ACC112 (cell line): ENCODE results near the gene FOXP3.

ENCODE experiments used
- H2AFZ ChIP-seq: fragments of 200-600 bp; sonication (generic); one replicate; pipeline ENCODE4 v1.6.0; 2017; ENCODE audit warnings: antibody characterized with exemption, low read length; ENCODE audit not compliant: unreplicated experiment
- H3K27ac ChIP-seq: fragments of 200-600 bp; sonication (generic); 2 replicates; pipeline ENCODE4 v1.5.1; 2014; ENCODE audit warnings: low read depth, mild to moderate bottlenecking, antibody characterized with exemption, low read length, moderate library complexity
- H3K27me3 ChIP-seq: fragments of 200-600 bp; sonication (generic); 2 replicates; pipeline ENCODE4 v1.6.1; 2014; ENCODE audit warnings: mild to moderate bottlenecking, antibody characterized with exemption, low read length, moderate library complexity, mixed read lengths; ENCODE audit not compliant: insufficient read depth
- H3K36me3 ChIP-seq: fragments of 200-600 bp; sonication (generic); 2 replicates; pipeline ENCODE4 v1.6.1; 2016; ENCODE audit warnings: mild to moderate bottlenecking, antibody characterized with exemption, low read length, moderate library complexity, mixed read lengths; ENCODE audit not compliant: insufficient read depth
- H3K4me1 ChIP-seq: fragments of 200-600 bp; sonication (generic); one replicate; pipeline ENCODE4 v1.6.1; 2016; ENCODE audit warnings: low read length, mixed read lengths; ENCODE audit not compliant: insufficient read depth, unreplicated experiment, control insufficient read depth
- H3K4me3 ChIP-seq: fragments of 200-600 bp; sonication (generic); 2 replicates; pipeline ENCODE4 v1.5.1; 2014; ENCODE audit warnings: mild to moderate bottlenecking, low read depth, low read length
- H3K79me2 ChIP-seq: fragments of 200-600 bp; sonication (generic); one replicate; pipeline ENCODE4 v1.6.0; 2016; ENCODE audit warnings: low read length; ENCODE audit not compliant: control insufficient read depth, unreplicated experiment, insufficient read depth

FOXP3 gene

GRCh38 chrX:49203536-49203935 lies 61.0 kb downstream of the FOXP3 start:
- no peaks in the 10 kb centered on the region for H3K36me3 ChIP-seq
- H2AFZ ChIP-seq = no peak overlapping the region
- no peaks in the 10 kb centered on the region for H3K79me2 ChIP-seq
- peaks cover 3% of the 10 kb centered on the region for H3K4me1 ChIP-seq
- H3K27me3 ChIP-seq = peaks cover 5% of the 10 kb centered on the region; the same call in 1 of the 2 replicates
- H3K4me3 ChIP-seq = no peak overlapping the region
- H3K27ac ChIP-seq = no peak overlapping the region

DNA sequence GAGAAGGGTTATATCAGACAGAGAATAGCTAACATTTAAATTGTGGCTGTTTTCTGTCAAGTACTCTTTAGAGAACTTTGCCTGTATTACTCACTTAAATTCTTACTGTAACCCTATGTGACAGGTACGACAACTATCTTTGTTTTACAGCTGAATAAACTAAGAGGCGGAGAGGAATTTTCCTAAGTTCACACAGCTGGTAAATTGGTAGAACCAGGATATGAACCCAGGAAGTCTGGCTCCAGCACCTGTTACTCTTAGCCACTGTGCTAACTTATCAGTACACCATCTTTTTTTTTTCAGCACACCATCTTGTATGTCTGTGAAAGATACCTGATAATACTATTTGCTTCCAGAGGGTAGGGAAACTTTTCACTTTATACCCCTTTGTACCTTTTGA lies 62.5 kb downstream of the FOXP3 start:
- H3K4me1 ChIP-seq = peaks cover 3% of the 10 kb centered on the region
- H3K27me3 ChIP-seq = peaks cover 5% of the 10 kb centered on the region; the same call in 1 of the 2 replicates

More for the DNA sequence above, 62.5 kb downstream of the FOXP3 start:
- Histone ChIP-seq H3K36me3 (no peaks in the 10 kb centered on the region), H3K27ac (no peak overlapping the region), H3K79me2 (no peaks in the 10 kb centered on the region), H2AFZ (no peak overlapping the region), H3K4me3 (no peak overlapping the region)
